Loucy (cell line): ENCODE results near the gene ARSK.

Source experiments
- H2AFZ ChIP-seq: fragments of 200-600 bp; sonication (generic); 2 replicates; pipeline ENCODE4 v1.6.0; 2016; ENCODE audit warnings: antibody characterized with exemption, mild to moderate bottlenecking, low read length, moderate library complexity
- H3F3A ChIP-seq: fragments of 200-600 bp; 2 replicates; pipeline ENCODE4 v1.6.0; 2016; ENCODE audit warnings: antibody characterized with exemption, low read depth, mild to moderate bottlenecking
- H3K27me3 ChIP-seq: fragments of 200-600 bp; sonication (generic); 2 replicates; pipeline ENCODE4 v1.6.1; 2014; ENCODE audit warnings: low read length, mild to moderate bottlenecking; ENCODE audit not compliant: insufficient read depth, poor library complexity, severe bottlenecking
- H3K36me3 ChIP-seq: fragments of 200-600 bp; sonication (generic); 2 replicates; pipeline ENCODE4 v1.6.1; 2016; ENCODE audit warnings: low read length; ENCODE audit not compliant: insufficient read depth
- H3K4me1 ChIP-seq: fragments of 200-600 bp; sonication (generic); 2 replicates; pipeline ENCODE4 v1.5.1; 2014; ENCODE audit warnings: low read length, mild to moderate bottlenecking; ENCODE audit not compliant: insufficient read depth, poor library complexity, severe bottlenecking
- H3K4me2 ChIP-seq: fragments of 200-600 bp; sonication (generic); 2 replicates; pipeline ENCODE4 v1.6.0; 2014; ENCODE audit warnings: antibody characterized with exemption, low read length, low read depth, mild to moderate bottlenecking; ENCODE audit not compliant: poor library complexity, severe bottlenecking
- H3K4me3 ChIP-seq: fragments of 200-600 bp; sonication (generic); 2 replicates; pipeline ENCODE4 v1.5.1; 2014; ENCODE audit warnings: low read length, mild to moderate bottlenecking, mixed read lengths; ENCODE audit not compliant: poor library complexity, severe bottlenecking
- H3K79me2 ChIP-seq: fragments of 200-600 bp; sonication (generic); 2 replicates; pipeline ENCODE4 v1.6.1; 2014; ENCODE audit warnings: low read length; ENCODE audit not compliant: insufficient read depth
- H3K9ac ChIP-seq: fragments of 200-600 bp; sonication (generic); 2 replicates; pipeline ENCODE4 v1.6.0; 2014; ENCODE audit warnings: mild to moderate bottlenecking, low read depth, low read length, moderate library complexity; ENCODE audit not compliant: poor library complexity, severe bottlenecking
- H3K9me2 ChIP-seq: fragments of 200-600 bp; sonication (generic); replicated peaks from 2 replicates; pipeline ENCODE4 v1.6.1; 2016; ENCODE audit warnings: low read depth, low read length, mixed read lengths
- H3K9me3 ChIP-seq: fragments of 200-600 bp; sonication (generic); 2 replicates; pipeline ENCODE4 v1.6.1; 2014; ENCODE audit warnings: mild to moderate bottlenecking, antibody characterized with exemption, low read length, low read depth; ENCODE audit not compliant: insufficient read depth
- H4K20me1 ChIP-seq: fragments of 200-600 bp; sonication (generic); 2 replicates; pipeline ENCODE4 v1.6.0; 2014; ENCODE audit warnings: antibody characterized with exemption, low read length, mild to moderate bottlenecking; ENCODE audit not compliant: insufficient read depth, poor library complexity, severe bottlenecking
- EZH2phosphoT487 ChIP-seq: fragments of 200-600 bp; IDR thresholded peaks from 2 replicates; pipeline ENCODE4 v1.6.1; 2018; ENCODE audit warnings: antibody characterized with exemption, mild to moderate bottlenecking, moderate library complexity, borderline replicate concordance
- TF ChIP-seq, protein P1 (sequence below): fragments of 200-600 bp; sonication (generic); conservative IDR thresholded peaks from 2 replicates; pipeline ENCODE4 v1.5.1; 2014; ENCODE audit warnings: mild to moderate bottlenecking, antibody characterized with exemption, low read length

Gene ARSK

DNA sequence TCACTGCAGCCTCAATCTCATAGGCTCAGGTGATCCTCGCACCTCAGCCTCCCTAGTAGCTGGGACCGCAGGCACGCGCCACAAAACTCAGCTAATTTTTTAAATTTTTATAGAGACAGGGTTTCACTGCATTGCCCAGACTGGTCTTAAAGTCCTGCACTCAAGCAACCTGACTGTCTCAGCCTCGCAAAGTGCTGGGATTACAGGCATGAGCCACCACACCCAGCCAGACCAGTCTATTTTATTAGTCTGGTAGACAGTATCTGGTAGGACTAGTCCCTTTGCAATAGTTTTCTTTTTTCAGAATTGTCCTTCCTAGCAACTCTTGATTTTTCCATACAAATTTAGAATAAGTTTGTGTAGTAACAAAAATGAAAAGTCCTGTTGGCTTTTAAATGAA is 50.9 kb downstream of the ARSK start:
- no peak overlapping the region for H3K4me3 ChIP-seq
- no peaks in the 10 kb centered on the region for H3K27me3 ChIP-seq
- no peaks in the 10 kb centered on the region for H3K9me2 ChIP-seq
- TF ChIP-seq, protein P1, sequence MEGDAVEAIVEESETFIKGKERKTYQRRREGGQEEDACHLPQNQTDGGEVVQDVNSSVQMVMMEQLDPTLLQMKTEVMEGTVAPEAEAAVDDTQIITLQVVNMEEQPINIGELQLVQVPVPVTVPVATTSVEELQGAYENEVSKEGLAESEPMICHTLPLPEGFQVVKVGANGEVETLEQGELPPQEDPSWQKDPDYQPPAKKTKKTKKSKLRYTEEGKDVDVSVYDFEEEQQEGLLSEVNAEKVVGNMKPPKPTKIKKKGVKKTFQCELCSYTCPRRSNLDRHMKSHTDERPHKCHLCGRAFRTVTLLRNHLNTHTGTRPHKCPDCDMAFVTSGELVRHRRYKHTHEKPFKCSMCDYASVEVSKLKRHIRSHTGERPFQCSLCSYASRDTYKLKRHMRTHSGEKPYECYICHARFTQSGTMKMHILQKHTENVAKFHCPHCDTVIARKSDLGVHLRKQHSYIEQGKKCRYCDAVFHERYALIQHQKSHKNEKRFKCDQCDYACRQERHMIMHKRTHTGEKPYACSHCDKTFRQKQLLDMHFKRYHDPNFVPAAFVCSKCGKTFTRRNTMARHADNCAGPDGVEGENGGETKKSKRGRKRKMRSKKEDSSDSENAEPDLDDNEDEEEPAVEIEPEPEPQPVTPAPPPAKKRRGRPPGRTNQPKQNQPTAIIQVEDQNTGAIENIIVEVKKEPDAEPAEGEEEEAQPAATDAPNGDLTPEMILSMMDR: no peak
- no peak for TF ChIP-seq EZH2phosphoT487
- H2AFZ ChIP-seq: no peak overlapping the region
- peaks cover 16% of the 10 kb centered on the region for H3K4me1 ChIP-seq
- H3K36me3 ChIP-seq: no peaks in the 10 kb centered on the region
- no peaks in the 10 kb centered on the region for H3K9me3 ChIP-seq
- no peaks in the 10 kb centered on the region for H4K20me1 ChIP-seq
- H3K9ac ChIP-seq: no peak overlapping the region
- no peaks in the 10 kb centered on the region for H3K79me2 ChIP-seq
- H3K4me2 ChIP-seq: no peak overlapping the region
- H3F3A ChIP-seq: no peaks in the 10 kb centered on the region

DNA sequence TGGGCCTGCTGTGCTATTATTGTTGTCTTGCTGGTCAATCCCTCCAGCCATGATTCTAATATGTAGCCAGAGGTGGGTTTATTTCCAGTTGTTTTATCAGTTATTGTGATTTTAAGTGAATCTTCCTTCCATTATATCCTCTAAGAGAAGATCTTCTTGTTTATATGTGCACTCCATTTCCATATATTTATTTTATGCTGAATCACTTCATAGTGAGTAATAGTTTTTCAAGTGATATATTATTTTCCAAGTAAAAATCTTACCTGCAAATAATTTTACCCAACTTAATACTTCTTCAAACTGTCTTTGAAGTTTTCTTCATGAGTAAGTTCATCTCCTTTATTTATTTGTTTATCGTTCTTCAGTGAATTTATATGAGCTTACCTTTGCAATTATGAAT is 51.5 kb downstream of the ARSK start:
- H3F3A ChIP-seq: no peaks in the 10 kb centered on the region
- no peaks in the 10 kb centered on the region for H3K9me2 ChIP-seq
- H3K9me3 ChIP-seq: no peaks in the 10 kb centered on the region
- H3K79me2 ChIP-seq: no peaks in the 10 kb centered on the region
- TF ChIP-seq, protein P1: no peak
- TF ChIP-seq EZH2phosphoT487: no peak
- no peak overlapping the region for H3K9ac ChIP-seq
- H3K27me3 ChIP-seq: no peaks in the 10 kb centered on the region
- H4K20me1 ChIP-seq: no peaks in the 10 kb centered on the region
- no peak overlapping the region for H3K4me3 ChIP-seq
- H3K4me2 ChIP-seq: no peak overlapping the region
- H3K4me1 ChIP-seq: peaks cover 15% of the 10 kb centered on the region
- no peaks in the 10 kb centered on the region for H3K36me3 ChIP-seq
- no peak overlapping the region for H2AFZ ChIP-seq

DNA sequence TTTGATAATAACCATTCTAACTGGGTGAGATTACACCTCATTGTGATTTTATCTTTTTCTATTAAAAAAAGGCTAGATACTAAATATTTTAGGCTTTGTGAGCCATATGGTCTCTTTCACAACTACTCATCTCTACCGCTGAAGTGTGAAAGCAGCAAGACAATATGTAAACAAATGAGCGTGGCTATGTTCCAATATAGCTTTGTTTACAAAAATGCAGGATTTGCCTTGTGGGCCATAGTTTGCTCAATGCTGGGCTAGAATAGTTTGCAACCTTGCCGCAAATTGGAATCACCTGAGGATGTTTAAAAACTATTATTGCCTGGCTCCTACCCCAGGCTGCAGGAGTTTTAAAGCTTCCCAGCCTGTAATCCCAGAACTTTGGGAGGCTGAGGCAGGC is 54.8 kb downstream of the ARSK start:
- no peaks in the 10 kb centered on the region; the same call in 1 of the 2 replicates for H3K79me2 ChIP-seq
- peaks cover 5% of the 10 kb centered on the region for H3K4me1 ChIP-seq
- H3K9ac ChIP-seq: no peak overlapping the region
- H4K20me1 ChIP-seq: no peaks in the 10 kb centered on the region
- TF ChIP-seq, protein P1: no peak
- no peak for TF ChIP-seq EZH2phosphoT487
- H2AFZ ChIP-seq: no peak overlapping the region
- no peaks in the 10 kb centered on the region for H3F3A ChIP-seq
- H3K27me3 ChIP-seq: no peaks in the 10 kb centered on the region
- H3K36me3 ChIP-seq: no peaks in the 10 kb centered on the region
- peaks cover 9% of the 10 kb centered on the region; the same call in 1 of the 2 replicates for H3K9me3 ChIP-seq
- no peak overlapping the region for H3K4me2 ChIP-seq
- H3K4me3 ChIP-seq: no peak overlapping the region
- H3K9me2 ChIP-seq: no peaks in the 10 kb centered on the region
